Measurements from ENCODE around the gene TOP1.
"Not testable (repeated sequence)": the region's sequence is repeated elsewhere in the genome, so short reads cannot be mapped to it uniquely, and the experiment has no call there.

Gene TOP1

DNA sequence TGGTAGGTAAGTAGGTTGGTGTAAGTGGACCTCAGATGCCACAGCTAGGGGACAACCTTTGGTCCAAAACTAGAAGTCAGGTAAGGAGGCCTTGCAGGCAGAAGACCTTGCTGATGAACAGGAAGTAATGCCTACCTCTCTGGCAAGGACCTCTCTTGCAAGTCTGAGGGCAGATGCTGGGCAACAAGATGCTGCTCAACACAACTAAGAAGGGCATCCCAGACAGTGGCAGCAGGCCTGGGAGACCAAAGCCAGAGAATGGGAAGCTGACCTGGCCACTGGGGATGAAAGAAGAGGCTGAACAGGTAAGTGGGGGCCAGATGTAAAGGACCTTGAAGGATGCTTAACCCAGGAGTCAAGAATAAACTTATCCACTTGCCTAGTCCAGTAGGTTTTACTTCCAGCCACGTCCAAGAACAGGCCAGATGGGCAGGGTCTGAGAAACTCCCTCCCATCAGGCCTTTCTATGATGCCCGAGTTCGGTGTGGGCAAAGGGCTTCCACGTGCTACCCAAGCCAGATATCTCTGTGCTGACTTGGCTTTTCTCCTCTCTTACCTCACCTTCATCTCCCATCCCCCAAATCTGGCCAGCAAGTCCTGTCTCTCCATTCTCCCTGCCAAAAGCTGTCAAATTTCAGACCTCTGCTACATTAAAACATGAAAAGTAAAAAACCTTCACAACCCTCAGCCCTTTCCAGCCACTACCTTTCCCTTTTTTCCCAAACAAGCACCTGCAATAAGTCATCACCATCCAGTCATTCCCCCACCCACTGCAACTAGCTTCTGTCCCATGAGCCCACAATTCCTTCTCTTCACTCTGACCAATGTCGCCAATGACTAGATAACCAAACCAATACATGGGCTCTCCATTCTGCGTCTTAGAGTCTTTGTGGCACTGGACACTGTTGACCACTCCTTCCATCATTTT is 97.2 kb downstream of the TOP1 start:
- no CpG with 5 or more reads among the region's 6 CpGs for WGBS (ENCODE audit: insufficient coverage, insufficient read length)
- no peak for DNase-seq (ENCODE audit: low read depth, low spot score)
- Histone ChIP-seq H3K9me3 (ENCODE audit: control insufficient read depth, insufficient read depth, low read length) (no peaks in the 10 kb centered on the region), H3K4me1 (ENCODE audit: control insufficient read depth, insufficient read depth, low read length) (no peaks in the 10 kb centered on the region), H3K36me3 (ENCODE audit: control insufficient read depth, insufficient read depth, low read length) (peaks cover 20% of the 10 kb centered on the region; the same call in 1 of the 2 replicates), H3K27ac (ENCODE audit: low read length) (no peak overlapping the region), H3K27me3 (ENCODE audit: control insufficient read depth, insufficient read depth, low read length) (no peaks in the 10 kb centered on the region), H3K4me3 (ENCODE audit: low read length) (no peak overlapping the region)

DNA sequence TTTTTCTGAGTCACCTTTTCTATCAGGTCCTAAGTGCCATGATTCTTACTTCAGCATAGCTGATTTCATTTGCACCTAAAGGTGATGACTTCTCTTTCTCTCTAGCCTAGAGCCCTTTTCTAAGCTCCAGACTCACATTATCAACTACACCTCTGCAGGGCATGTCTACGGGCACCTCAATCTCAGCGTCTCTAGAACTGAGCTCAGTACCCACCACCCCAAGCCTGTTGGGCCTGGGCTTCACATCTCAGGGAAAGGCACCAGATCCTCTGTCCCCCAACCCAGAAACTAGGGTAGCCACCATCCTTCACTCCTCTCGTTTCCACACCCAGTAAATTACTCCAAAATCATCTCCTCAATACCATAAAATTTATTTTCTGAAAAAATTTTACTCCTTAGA is 98.1 kb downstream of the TOP1 start:
- no peak for DNase-seq (ENCODE audit: low read depth, low spot score)
- peaks cover 13% of the 10 kb centered on the region; the same call in 1 of the 2 replicates for H3K36me3 ChIP-seq (ENCODE audit: control insufficient read depth, insufficient read depth, low read length)
- no peaks in the 10 kb centered on the region for H3K4me1 ChIP-seq (ENCODE audit: control insufficient read depth, insufficient read depth, low read length)
- H3K27ac ChIP-seq (ENCODE audit: low read length), result no peak overlapping the region
- H3K27me3 ChIP-seq (ENCODE audit: control insufficient read depth, insufficient read depth, low read length), result no peaks in the 10 kb centered on the region
- 100% methylated on average over 1 of the region's 3 CpGs for WGBS (ENCODE audit: insufficient coverage, insufficient read length)
- no peaks in the 10 kb centered on the region for H3K9me3 ChIP-seq (ENCODE audit: control insufficient read depth, insufficient read depth, low read length)
- no peak overlapping the region for H3K4me3 ChIP-seq (ENCODE audit: low read length)

DNA sequence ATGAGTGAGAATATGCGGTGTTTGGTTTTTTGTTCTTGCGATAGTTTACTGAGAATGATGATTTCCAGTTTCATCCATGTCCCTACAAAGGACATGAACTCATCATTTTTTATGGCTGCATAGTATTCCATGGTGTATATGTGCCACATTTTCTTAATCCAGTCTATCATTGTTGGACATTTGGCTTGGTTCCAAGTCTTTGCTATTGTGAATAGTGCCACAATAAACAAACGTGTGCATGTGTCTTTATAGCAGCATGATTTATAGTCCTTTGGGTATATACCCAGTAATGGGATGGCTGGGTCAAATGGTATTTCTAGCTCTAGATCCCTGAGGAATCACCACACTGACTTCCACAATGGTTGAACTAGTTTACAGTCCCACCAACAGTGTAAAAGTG is 99.7 kb downstream of the TOP1 start:
- not testable (repeated sequence) for H3K4me1 ChIP-seq (ENCODE audit: control insufficient read depth, insufficient read depth, low read length); DNase-seq (ENCODE audit: low read depth, low spot score); H3K36me3 ChIP-seq (ENCODE audit: control insufficient read depth, insufficient read depth, low read length); H3K4me3 ChIP-seq (ENCODE audit: low read length); H3K27me3 ChIP-seq (ENCODE audit: control insufficient read depth, insufficient read depth, low read length); H3K9me3 ChIP-seq (ENCODE audit: control insufficient read depth, insufficient read depth, low read length); H3K27ac ChIP-seq (ENCODE audit: low read length)
- WGBS (ENCODE audit: insufficient coverage, insufficient read length), result no CpG with 5 or more reads among the region's 3 CpGs

DNA sequence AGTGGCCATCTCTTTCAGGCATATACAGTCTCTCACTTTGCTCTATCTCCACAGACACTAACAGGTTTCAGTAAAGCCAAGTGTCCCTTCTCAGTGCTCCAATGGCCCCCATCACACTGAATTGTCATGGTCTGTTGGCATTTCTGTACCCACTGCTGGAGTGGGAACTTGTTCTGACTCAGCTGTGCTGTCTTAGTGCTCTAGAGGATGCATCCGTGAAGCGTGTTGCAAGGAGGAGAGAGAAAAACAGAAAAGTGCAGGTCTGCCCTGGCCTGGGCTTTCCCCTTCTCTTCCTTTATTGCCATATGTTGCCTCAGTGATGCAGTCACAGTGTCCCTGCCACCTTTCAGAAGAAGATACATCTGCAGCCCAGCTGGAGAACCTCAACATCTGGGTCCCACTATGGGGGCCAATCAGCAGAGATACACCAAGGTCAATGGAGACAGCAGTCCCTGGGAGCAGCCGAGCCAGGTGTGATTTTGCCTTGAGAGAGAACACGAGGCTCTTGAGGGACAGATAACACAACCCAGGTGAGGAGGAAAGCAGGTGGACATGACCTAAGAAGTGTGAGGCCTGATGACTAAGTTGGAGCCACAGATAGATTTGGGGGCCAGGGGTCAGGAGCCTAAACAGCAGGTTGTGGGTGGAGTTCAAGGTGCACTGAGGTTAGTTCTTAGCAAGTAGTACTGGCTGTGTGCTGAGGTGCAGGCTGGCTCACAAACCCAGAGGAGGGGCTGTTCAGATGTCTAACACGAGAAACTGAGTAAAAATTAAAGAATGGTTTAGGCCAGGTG is 103.2 kb downstream of the TOP1 start:
- H3K27ac ChIP-seq (ENCODE audit: low read length), result no peak overlapping the region
- H3K9me3 ChIP-seq (ENCODE audit: control insufficient read depth, insufficient read depth, low read length), result no peaks in the 10 kb centered on the region

DNA sequence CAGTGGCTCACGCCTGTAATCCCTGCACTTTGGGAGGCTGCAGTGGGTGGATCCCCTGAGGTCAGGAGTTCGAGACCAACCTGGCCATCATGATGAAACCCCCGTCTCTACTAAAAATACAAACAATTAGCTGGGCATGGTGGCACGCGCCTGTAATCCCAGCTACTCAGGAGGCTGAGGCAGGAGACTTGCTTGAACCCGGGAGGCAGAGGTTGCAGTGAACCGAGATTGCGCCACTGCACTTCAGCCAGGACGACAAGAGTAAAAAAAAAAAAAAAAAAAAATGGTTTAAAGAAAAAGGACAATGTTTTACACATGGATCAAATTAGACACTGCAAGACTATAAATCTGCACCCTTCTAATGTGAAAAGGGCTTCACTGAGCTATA is 103.8 kb downstream of the TOP1 start:
- H3K27me3 ChIP-seq (ENCODE audit: control insufficient read depth, insufficient read depth, low read length); DNase-seq (ENCODE audit: low read depth, low spot score); H3K36me3 ChIP-seq (ENCODE audit: control insufficient read depth, insufficient read depth, low read length); H3K4me1 ChIP-seq (ENCODE audit: control insufficient read depth, insufficient read depth, low read length); H3K4me3 ChIP-seq (ENCODE audit: low read length); H3K9me3 ChIP-seq (ENCODE audit: control insufficient read depth, insufficient read depth, low read length); H3K27ac ChIP-seq (ENCODE audit: low read length): not testable (repeated sequence)
- no CpG with 5 or more reads among the region's 9 CpGs for WGBS (ENCODE audit: insufficient coverage, insufficient read length)

More for the DNA sequence above, 103.2 kb downstream of the TOP1 start:
- no CpG with 5 or more reads among the region's 5 CpGs for WGBS (ENCODE audit: insufficient coverage, insufficient read length)
- H3K4me1 ChIP-seq (ENCODE audit: control insufficient read depth, insufficient read depth, low read length), result peaks cover 5% of the 10 kb centered on the region; the same call in 1 of the 2 replicates
- no peaks in the 10 kb centered on the region for H3K36me3 ChIP-seq (ENCODE audit: control insufficient read depth, insufficient read depth, low read length)
- DNase-seq (ENCODE audit: low read depth, low spot score), result no peak
- no peaks in the 10 kb centered on the region for H3K27me3 ChIP-seq (ENCODE audit: control insufficient read depth, insufficient read depth, low read length)
- no peak overlapping the region for H3K4me3 ChIP-seq (ENCODE audit: low read length)

DNA sequence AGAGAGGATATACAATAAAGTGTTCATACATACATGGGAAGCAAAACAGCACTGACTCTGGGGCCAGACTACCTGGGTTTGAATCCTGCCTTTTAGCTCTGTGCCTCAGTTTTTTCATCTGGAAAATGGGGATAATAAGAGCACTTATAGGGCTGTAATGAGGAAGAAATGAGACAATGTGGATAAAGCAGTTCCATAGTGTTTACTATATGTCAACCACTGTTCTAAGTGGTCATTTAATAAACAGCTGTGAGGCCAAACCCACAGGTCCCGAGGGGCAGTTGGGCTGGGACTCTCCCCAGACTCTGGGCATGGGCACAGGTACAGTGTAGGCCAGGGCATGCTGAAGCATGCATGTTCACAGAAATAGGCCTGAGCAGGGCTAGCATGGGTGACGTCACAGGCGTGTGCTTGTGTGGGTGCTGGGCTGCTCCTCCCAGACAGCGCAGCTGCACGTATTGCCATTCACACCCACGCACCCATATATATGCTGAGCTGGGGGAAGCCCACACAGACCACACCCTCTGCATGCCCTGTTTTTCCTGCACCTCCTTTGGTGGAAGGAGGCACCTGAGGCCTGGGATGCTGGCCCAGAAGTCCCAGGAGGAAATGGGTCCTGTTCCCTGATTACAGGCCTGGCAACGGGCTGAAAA is 105.2 kb downstream of the TOP1 start:
- Histone ChIP-seq H3K36me3 (ENCODE audit: control insufficient read depth, insufficient read depth, low read length) (no peaks in the 10 kb centered on the region), H3K27ac (ENCODE audit: low read length) (no peak overlapping the region), H3K27me3 (ENCODE audit: control insufficient read depth, insufficient read depth, low read length) (no peaks in the 10 kb centered on the region), H3K4me3 (ENCODE audit: low read length) (no peak overlapping the region), H3K9me3 (ENCODE audit: control insufficient read depth, insufficient read depth, low read length) (no peaks in the 10 kb centered on the region), H3K4me1 (ENCODE audit: control insufficient read depth, insufficient read depth, low read length) (peaks cover 6% of the 10 kb centered on the region; the same call in 1 of the 2 replicates)
- no peak for DNase-seq (ENCODE audit: low read depth, low spot score)
- no CpG with 5 or more reads among the region's 7 CpGs for WGBS (ENCODE audit: insufficient coverage, insufficient read length)

DNA sequence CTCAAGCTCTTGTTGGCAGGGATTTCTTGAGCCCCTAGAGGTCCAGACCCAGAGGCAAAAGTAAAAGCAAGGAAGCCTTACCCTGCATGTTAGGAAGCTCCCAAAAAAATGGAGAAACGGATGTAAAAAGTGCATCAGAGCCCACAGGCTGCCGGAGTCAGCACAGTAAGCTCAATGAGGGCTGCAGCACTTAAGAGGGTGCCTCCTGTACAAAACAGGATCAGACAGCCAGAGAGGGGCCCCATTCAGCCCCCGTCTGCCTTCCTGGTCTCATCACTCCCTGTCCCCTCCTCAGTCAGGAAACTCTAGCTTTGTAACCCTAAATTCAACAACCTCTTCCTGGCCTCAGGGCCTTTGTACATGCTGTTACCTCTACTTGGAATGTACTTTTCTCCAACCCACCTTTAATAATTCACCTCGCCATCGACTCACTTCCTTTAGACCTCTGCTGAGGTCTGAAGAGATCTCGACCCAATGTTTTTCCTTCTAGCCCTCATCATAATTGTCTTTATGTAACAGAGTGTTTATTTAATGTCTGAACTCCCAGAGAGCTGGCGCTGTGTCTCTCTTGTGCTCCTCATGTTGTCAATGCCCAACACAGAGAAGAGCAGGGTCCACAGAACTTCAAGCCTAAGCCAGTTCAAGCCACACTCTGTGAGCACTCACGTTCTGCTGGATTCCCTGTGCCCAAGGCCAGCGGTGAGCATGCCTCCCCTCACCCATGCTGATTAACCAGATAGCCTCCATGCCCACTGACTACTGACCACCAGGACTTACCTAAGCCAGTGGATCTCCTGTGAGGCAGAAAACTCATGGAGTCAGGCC is 106.0 kb downstream of the TOP1 start:
- Histone ChIP-seq H3K4me1 (ENCODE audit: control insufficient read depth, insufficient read depth, low read length) (peaks cover 10% of the 10 kb centered on the region), H3K4me3 (ENCODE audit: low read length) (no peak overlapping the region), H3K27ac (ENCODE audit: low read length) (no peak overlapping the region), H3K27me3 (ENCODE audit: control insufficient read depth, insufficient read depth, low read length) (no peaks in the 10 kb centered on the region), H3K9me3 (ENCODE audit: control insufficient read depth, insufficient read depth, low read length) (no peaks in the 10 kb centered on the region), H3K36me3 (ENCODE audit: control insufficient read depth, insufficient read depth, low read length) (no peaks in the 10 kb centered on the region)
- WGBS (ENCODE audit: insufficient coverage, insufficient read length), result no CpG with 5 or more reads among the region's 9 CpGs
- DNase-seq (ENCODE audit: low read depth, low spot score), result no peak

DNA sequence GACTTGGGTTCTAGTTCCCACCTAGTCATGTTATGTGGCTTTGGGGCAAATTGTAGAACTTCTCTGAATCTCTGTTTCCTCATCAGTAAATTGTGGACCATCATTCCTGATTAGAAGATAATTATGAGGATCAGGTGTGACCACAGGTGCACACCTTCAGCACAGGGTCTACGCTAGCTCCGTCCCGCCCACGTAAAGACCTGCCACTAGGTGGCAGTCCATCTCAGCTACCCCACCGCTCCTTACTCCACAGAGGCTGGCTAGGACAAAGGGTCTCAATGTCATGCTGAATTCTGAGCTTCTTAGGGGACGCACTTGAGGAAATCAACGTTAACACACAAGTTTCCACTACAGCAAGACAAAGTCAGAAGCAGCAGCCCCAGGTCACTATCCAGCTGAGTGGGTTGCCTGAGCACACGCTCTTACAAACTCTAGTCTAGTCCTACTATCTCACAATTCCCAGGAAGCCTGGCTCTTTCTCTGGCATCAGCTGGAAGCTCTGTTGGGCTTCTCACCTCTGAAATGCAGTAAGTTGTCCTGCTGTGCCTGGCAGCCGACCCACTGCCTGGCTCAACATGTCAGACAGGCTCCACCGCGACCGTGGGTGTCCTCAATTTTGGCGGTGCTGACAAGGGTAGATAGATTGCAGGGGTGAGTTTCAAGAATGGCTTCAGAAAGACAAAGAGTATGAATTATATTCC is 106.7 kb downstream of the TOP1 start:
- Histone ChIP-seq H3K9me3 (ENCODE audit: control insufficient read depth, insufficient read depth, low read length) (no peaks in the 10 kb centered on the region), H3K4me3 (ENCODE audit: low read length) (no peak overlapping the region), H3K27me3 (ENCODE audit: control insufficient read depth, insufficient read depth, low read length) (no peaks in the 10 kb centered on the region), H3K36me3 (ENCODE audit: control insufficient read depth, insufficient read depth, low read length) (no peaks in the 10 kb centered on the region), H3K27ac (ENCODE audit: low read length) (no peak overlapping the region), H3K4me1 (ENCODE audit: control insufficient read depth, insufficient read depth, low read length) (peaks cover 12% of the 10 kb centered on the region)
- no CpG with 5 or more reads among the region's 13 CpGs for WGBS (ENCODE audit: insufficient coverage, insufficient read length)
- DNase-seq (ENCODE audit: low read depth, low spot score), result peak; percentile 71

DNA sequence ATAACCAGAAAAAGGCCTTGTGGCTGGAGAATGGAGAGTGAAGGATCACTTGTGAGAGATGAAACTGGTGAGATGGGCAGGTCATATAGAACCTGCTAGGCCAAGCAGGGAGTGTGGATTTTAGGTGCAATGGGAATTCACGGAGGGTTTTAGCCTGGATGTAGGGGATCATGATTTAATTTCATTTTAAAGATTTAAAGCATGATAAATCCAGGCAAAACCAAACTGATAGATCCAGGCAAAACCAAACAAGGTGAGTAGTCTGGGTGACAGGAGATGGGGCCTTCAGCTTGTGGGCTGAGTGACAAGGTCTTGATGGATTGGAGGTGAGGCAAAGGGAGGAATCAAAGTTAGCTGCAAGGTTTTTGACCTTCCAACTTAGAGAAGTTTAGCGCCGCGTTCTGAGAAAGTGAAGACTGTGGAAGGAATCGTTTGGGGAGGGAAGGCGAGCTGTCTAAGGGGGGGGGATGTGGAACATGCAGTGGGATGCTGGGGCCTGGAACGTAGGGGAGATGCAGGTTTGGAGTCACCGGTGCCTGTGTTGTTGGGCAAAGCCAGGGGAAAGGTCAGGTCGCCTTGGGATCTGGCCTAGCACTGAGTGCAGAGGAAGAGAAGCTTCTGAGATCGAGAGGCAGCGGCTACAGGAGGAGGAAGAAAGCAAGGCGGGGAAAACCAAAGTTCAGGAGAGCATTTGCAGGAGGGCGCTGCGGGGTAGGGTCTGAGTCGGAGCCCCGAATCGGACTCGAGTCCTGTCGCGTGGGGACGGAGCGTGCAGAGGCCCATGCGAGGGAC is 107.5 kb downstream of the TOP1 start:
- Histone ChIP-seq H3K36me3 (ENCODE audit: control insufficient read depth, insufficient read depth, low read length) (no peaks in the 10 kb centered on the region), H3K27ac (ENCODE audit: low read length) (no peak overlapping the region), H3K4me1 (ENCODE audit: control insufficient read depth, insufficient read depth, low read length) (peaks cover 14% of the 10 kb centered on the region), H3K27me3 (ENCODE audit: control insufficient read depth, insufficient read depth, low read length) (no peaks in the 10 kb centered on the region), H3K9me3 (ENCODE audit: control insufficient read depth, insufficient read depth, low read length) (no peaks in the 10 kb centered on the region), H3K4me3 (ENCODE audit: low read length) (peak overlapping the region; percentile 99; the same call in 1 of the 2 replicates)
- no CpG with 5 or more reads among the region's 23 CpGs for WGBS (ENCODE audit: insufficient coverage, insufficient read length)
- DNase-seq (ENCODE audit: low read depth, low spot score), result no peak

Data from iPS DF 6.9 (cell line).